ENCODE results near the gene PIGU.
"Not testable (repeated sequence)": the region's sequence is repeated elsewhere in the genome, so short reads cannot be mapped to it uniquely, and the experiment has no call there.

The PIGU gene

GRCh38 chr20:34715384-34715783 is 38.5 kb upstream of the PIGU start:
- TF ChIP-seq CTCF (IDR thresholded peaks at IDR 0.05; ENCODE audit: low read depth, low read length, missing control alignments): no peak
- no peak for DNase-seq (ENCODE audit: low read depth)

GRCh38 chr20:34713944-34714515 is 37.1 kb upstream of the PIGU start:
- H3K4me3 ChIP-seq (ENCODE audit: low read depth, low read length); DNase-seq (ENCODE audit: low read depth): not testable (repeated sequence)

More at GRCh38 chr20:34715384-34715783, 38.5 kb upstream of the PIGU start:
- no peak overlapping the region for H3K4me3 ChIP-seq (ENCODE audit: low read depth, low read length)

DNA sequence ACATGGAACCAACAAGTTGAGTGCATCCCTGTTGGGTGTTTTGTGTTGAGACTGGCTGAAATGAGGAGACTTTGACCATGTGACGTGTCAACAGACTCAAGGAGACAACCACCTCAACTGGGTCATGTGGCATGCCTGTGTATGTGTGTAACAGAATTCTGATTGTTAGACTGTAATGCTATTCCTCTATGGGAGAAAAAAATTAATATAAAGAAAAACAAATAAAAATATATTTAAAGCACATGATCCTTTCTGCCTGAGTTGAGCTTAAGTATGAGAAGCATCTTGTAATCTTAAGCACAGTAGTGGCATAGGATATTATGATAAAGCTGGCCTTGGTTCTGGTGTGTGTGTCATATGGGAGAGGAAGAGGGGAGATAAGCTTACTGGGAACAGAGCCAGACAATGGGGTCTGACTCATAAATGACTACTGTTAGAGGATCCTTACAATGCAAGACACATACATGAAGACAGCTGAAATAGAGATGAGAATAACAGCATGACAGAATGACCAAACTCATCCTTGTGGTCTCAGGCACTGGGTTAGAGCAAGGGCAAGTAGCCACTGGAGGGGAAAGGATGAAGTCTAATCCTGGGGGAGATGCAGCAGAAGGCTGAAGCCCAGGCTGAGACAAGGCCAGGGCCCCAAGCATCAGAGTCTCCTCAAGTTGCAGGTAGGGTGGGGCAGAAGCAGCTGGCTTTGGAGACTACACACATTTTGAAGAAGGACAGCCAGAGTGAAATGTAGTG is 36.5 kb upstream of the PIGU start:
- no peak for DNase-seq (ENCODE audit: low read depth)
- no peak overlapping the region for H3K4me3 ChIP-seq (ENCODE audit: low read depth, low read length)
- TF ChIP-seq CTCF (IDR thresholded peaks at IDR 0.05; ENCODE audit: low read depth, low read length, missing control alignments): no peak

DNA sequence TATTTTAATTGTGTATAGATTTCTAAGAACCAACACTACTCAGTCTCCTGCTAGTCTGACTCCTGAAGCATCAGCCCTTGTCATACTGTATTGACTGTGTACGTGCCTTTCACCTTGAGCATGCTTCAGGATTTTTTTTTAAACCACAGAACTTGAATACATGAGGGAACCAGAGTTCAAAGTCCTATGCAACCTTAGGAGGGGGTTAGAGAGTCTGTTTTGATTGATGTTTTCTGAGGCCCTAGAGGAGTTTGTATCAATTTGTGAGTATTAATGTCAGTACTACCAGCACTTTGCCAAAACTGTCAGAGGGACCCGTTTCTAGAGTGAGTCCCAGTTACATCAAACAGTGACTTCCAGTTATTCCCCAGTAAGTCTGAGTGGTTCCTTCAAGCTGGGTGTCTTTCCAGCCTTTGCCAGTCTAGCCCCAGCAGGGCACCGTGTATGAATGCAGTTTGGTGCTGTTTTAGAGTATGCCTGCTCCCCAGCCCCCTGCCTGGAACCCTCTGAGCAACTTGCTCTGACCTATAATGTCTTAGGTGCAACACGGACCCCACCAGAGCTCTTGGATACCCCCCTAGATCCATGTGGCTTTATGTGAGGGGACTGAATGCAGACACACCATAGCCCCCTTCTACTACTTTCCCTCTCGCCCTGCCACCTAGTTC is 35.8 kb upstream of the PIGU start:
- DNase-seq (ENCODE audit: low read depth): no peak
- H3K4me3 ChIP-seq (ENCODE audit: low read depth, low read length): no peak overlapping the region
- TF ChIP-seq CTCF (IDR thresholded peaks at IDR 0.05; ENCODE audit: low read depth, low read length, missing control alignments): no peak

DNA sequence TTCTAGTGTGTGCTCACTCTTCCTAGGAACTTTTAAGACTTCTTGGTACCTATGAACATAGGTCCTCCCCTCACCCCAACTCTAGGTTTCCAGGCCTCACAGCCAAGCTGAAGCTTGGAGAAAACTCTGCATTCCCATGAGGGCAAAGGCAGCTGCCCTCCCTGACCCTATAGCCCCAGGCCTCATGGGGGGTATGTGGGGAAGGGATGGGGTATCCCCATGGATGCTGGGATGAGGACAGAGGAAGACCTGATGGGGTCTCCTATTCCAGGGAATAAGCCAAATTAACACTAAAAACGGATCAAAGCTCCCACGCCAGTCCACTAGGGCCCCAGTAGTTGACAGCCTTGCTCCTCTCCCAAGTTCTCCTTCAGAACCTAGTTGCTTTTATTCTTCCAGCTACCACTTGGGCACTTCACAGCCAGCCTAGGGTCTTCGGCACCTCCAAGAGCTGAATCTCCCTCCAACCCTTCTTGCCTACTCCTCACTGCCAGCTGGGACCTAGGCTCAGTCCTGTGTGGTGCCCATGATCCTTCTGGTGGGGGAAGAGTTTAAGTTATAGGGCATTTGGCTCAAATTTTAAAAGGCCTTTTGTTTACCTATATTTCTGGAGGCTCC is 35.0 kb upstream of the PIGU start:
- no peak overlapping the region for H3K4me3 ChIP-seq (ENCODE audit: low read depth, low read length)
- DNase-seq (ENCODE audit: low read depth): no peak
- no peak for TF ChIP-seq CTCF (IDR thresholded peaks at IDR 0.05; ENCODE audit: low read depth, low read length, missing control alignments)

GRCh38 chr20:34710861-34711574 is 34.1 kb upstream of the PIGU start:
- no peak overlapping the region for H3K4me3 ChIP-seq (ENCODE audit: low read depth, low read length)
- no peak for TF ChIP-seq CTCF (IDR thresholded peaks at IDR 0.05; ENCODE audit: low read depth, low read length, missing control alignments)
- DNase-seq (ENCODE audit: low read depth): no peak

DNA sequence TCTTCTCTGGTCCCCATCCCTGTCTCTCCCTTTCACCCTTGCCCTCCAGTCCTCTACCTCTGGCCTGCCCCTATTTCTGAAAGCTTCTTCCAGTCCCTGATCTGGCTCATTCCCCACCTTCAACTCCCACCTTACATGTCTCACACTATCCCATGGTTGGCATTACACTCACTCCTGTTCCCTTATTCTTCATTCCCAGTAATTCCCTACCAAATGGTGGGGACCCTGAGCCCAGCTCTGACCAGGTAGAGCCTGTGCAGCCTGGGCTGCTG is 33.6 kb upstream of the PIGU start:
- no peak for DNase-seq (ENCODE audit: low read depth)
- TF ChIP-seq CTCF (IDR thresholded peaks at IDR 0.05; ENCODE audit: low read depth, low read length, missing control alignments): no peak
- peak overlapping the region; percentile 76; the same call in 1 of the 2 replicates for H3K4me3 ChIP-seq (ENCODE audit: low read depth, low read length)
